ENCODE results near the gene NDUFC1. TPM values are rescaled to one million over a fixed set of nuclear protein-coding genes. Genes with fewer than 3 reads are reported as not detected.

Gene NDUFC1
- total and polyA plus RNA-seq, 9 of the 15 experiments (the other 6 are each of a cell fraction or from before 2014, with no cell fraction given), result 58.9 to 378 (median 120) TPM

DNA sequence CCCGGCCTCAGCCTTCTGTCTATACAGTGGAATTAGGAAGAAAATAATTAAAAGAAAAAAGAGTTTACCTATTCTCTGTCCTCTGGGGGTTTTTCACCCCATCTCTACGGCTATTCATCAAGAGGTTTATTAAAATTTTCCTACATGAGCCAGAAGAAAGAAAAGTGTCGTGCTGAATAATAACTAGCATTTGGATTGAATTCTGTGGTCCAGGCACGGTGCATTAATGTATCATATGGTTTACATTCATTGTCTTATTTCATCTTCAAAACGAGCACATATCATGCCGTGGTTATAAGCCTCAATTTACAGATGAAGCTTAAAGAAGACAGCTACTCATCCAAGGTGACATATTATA, 6.4 kb downstream of the NDUFC1 start (continued):
- TF ChIP-seq, protein P1, sequence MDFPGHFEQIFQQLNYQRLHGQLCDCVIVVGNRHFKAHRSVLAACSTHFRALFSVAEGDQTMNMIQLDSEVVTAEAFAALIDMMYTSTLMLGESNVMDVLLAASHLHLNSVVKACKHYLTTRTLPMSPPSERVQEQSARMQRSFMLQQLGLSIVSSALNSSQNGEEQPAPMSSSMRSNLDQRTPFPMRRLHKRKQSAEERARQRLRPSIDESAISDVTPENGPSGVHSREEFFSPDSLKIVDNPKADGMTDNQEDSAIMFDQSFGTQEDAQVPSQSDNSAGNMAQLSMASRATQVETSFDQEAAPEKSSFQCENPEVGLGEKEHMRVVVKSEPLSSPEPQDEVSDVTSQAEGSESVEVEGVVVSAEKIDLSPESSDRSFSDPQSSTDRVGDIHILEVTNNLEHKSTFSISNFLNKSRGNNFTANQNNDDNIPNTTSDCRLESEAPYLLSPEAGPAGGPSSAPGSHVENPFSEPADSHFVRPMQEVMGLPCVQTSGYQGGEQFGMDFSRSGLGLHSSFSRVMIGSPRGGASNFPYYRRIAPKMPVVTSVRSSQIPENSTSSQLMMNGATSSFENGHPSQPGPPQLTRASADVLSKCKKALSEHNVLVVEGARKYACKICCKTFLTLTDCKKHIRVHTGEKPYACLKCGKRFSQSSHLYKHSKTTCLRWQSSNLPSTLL (IDR thresholded peaks at IDR 0.05), result no peak
- TF ChIP-seq HDAC1 (IDR thresholded peaks at IDR 0.05), result no peak
- TF ChIP-seq, protein P2, sequence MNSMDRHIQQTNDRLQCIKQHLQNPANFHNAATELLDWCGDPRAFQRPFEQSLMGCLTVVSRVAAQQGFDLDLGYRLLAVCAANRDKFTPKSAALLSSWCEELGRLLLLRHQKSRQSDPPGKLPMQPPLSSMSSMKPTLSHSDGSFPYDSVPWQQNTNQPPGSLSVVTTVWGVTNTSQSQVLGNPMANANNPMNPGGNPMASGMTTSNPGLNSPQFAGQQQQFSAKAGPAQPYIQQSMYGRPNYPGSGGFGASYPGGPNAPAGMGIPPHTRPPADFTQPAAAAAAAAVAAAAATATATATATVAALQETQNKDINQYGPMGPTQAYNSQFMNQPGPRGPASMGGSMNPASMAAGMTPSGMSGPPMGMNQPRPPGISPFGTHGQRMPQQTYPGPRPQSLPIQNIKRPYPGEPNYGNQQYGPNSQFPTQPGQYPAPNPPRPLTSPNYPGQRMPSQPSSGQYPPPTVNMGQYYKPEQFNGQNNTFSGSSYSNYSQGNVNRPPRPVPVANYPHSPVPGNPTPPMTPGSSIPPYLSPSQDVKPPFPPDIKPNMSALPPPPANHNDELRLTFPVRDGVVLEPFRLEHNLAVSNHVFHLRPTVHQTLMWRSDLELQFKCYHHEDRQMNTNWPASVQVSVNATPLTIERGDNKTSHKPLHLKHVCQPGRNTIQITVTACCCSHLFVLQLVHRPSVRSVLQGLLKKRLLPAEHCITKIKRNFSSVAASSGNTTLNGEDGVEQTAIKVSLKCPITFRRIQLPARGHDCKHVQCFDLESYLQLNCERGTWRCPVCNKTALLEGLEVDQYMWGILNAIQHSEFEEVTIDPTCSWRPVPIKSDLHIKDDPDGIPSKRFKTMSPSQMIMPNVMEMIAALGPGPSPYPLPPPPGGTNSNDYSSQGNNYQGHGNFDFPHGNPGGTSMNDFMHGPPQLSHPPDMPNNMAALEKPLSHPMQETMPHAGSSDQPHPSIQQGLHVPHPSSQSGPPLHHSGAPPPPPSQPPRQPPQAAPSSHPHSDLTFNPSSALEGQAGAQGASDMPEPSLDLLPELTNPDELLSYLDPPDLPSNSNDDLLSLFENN (IDR thresholded peaks at IDR 0.05; ENCODE audit: low read depth in 2 of 2, low read length in 2 of 2), result no peak

Measured in K562 (cell line).